Upper lobe of right lung (tissue), 1 donor: ENCODE results near the gene VSIR. TPM values are rescaled to one million over a fixed set of nuclear protein-coding genes. Genes with fewer than 3 reads are reported as not detected.
A peak's percentile ranks its signal among the peaks of the same experiment; 100 is the strongest.

ENCODE experiments used
- ATAC-seq: fragments of 200-7000 bp; cut with Tn5 transposase; one replicate; pipeline ENCODE4 v1.9.1; 2020; ENCODE audit warnings: mild to moderate bottlenecking, moderate library complexity
- DNase-seq: peaks from one replicate; pipeline ENCODE4 v3.0.0-alpha.2; 2020
- H3K27ac ChIP-seq: fragments of 200-600 bp; one replicate; pipeline ENCODE4 v1.8.0; 2022
- H3K27me3 ChIP-seq: fragments of 200-600 bp; one replicate; pipeline ENCODE4 v1.8.0; 2022; ENCODE audit warnings: mild to moderate bottlenecking
- H3K36me3 ChIP-seq: fragments of 200-600 bp; one replicate; pipeline ENCODE4 v1.8.0; 2022
- H3K4me1 ChIP-seq: fragments of 200-600 bp; one replicate; pipeline ENCODE4 v1.8.0; 2022
- H3K4me3 ChIP-seq: fragments of 200-600 bp; one replicate; pipeline ENCODE4 v1.8.0; 2022; ENCODE audit warnings: mild to moderate bottlenecking
- H3K9me3 ChIP-seq: fragments of 200-600 bp; one replicate; pipeline ENCODE4 v1.8.0; 2022
- intact Hi-C: fragments of 100-400 bp; cut with DNase I; formaldehyde crosslinking; loops from one replicate; pipeline ENCODE4 v1.11.0; 2022
- total RNA-seq: library from RNA; stranded (reverse); fragmentation: NEBNext Ultra II Directional; extraction: Animal tissue kit (Norgen Biotek cat#: 25700); gene quantifications from one replicate; pipeline ENCODE4 v1.2.1, GENCODE V29; 2021
- TF ChIP-seq, protein P1 (sequence below): fragments of 200-600 bp; IDR thresholded peaks from one replicate; pipeline ENCODE4 v1.8.0; 2022; ENCODE audit warnings: antibody characterized with exemption
- donor health status: DM: no; HTN: yes; CAD: no; lungs with severe emphysema.

Gene VSIR
- total RNA-seq, 1 donor from 2014 or later, result 128 TPM

DNA sequence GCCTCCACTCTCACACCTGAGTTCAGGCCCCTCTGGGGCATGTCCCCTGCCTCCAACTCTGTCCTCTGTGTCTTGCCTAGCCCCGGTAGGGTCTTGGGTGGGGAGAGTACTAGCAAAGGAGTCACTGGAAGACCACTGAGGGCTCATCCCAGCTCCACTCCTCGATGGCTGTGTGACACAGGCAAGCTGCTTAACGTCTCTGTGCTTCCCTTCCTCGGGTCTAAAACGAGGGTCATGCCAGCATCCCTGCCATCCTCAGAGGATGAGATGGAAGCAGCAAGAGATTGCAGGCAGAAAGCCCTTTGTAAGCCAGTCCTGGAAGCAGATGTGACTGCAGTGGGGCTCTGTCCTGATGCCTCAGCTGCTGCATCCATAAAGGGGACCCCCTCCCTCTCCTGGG is 38.5 kb downstream of the VSIR start:
- intact Hi-C loops, result no loop called here
- TF ChIP-seq, protein P1, sequence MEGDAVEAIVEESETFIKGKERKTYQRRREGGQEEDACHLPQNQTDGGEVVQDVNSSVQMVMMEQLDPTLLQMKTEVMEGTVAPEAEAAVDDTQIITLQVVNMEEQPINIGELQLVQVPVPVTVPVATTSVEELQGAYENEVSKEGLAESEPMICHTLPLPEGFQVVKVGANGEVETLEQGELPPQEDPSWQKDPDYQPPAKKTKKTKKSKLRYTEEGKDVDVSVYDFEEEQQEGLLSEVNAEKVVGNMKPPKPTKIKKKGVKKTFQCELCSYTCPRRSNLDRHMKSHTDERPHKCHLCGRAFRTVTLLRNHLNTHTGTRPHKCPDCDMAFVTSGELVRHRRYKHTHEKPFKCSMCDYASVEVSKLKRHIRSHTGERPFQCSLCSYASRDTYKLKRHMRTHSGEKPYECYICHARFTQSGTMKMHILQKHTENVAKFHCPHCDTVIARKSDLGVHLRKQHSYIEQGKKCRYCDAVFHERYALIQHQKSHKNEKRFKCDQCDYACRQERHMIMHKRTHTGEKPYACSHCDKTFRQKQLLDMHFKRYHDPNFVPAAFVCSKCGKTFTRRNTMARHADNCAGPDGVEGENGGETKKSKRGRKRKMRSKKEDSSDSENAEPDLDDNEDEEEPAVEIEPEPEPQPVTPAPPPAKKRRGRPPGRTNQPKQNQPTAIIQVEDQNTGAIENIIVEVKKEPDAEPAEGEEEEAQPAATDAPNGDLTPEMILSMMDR, result no peak
- no peaks in the 10 kb centered on the region for H3K36me3 ChIP-seq
- H3K9me3 ChIP-seq, result no peaks in the 10 kb centered on the region
- H3K4me3 ChIP-seq, result no peak overlapping the region
- peaks cover 38% of the 10 kb centered on the region for H3K4me1 ChIP-seq
- no peak for DNase-seq
- H3K27me3 ChIP-seq, result no peaks in the 10 kb centered on the region
- H3K27ac ChIP-seq, result no peak overlapping the region
- no peak for ATAC-seq

DNA sequence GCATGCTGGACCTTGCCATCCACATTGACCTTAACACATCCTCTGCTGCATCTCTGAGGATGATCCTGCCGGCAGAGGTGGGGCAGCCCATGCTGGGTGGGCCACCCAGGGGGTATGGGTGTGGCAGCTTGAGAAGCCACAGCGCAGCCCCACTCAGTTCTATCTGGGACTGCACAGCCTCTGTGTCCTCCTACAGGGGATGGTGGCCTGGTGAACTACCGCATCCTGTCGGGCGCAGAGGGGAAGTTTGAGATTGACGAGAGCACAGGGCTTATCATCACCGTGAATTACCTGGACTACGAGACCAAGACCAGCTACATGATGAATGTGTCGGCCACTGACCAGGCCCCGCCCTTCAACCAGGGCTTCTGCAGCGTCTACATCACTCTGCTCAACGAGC is 41.5 kb downstream of the VSIR start:
- TF ChIP-seq, protein P1, result no peak
- no peak for DNase-seq
- Histone ChIP-seq H3K4me3 (no peak overlapping the region), H3K36me3 (no peaks in the 10 kb centered on the region), H3K27ac (no peak overlapping the region), H3K4me1 (peaks cover 50% of the 10 kb centered on the region), H3K9me3 (no peaks in the 10 kb centered on the region), H3K27me3 (no peaks in the 10 kb centered on the region)
- no peak for ATAC-seq
- intact Hi-C loops, result no loop called here

DNA sequence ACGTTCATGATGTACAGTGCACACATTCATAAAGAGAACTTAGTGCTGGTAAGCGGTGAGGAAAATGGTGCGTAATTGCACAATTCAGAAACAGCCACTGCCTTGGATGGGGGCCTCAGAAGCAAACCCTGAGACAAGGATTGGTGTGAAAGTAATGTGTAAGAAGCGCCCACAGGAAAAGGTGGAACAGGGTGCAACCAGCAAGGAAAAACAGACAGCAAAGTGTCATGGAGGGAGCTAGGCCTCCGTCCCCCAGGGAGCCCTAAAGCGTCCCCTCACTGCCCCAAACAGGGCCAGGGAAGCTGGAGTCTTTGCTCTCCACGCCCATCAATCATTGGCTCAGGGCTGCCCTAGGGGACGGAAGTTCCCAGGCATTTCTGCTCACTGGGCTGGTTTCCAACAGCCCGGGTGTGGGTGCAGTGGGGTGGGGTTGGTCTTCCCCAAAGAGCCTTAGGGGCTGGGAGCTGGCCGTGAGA is 44.1 kb downstream of the VSIR start:
- no peaks in the 10 kb centered on the region for H3K36me3 ChIP-seq
- no peak overlapping the region for H3K4me3 ChIP-seq
- H3K27ac ChIP-seq, result peak overlapping the region; percentile 86
- TF ChIP-seq, protein P1, result no peak
- H3K9me3 ChIP-seq, result no peaks in the 10 kb centered on the region
- no peaks in the 10 kb centered on the region for H3K27me3 ChIP-seq
- DNase-seq, result peak; percentile 79
- ATAC-seq, result peak; percentile 58
- intact Hi-C loops, result no loop called here
- H3K4me1 ChIP-seq, result peaks cover 39% of the 10 kb centered on the region

DNA sequence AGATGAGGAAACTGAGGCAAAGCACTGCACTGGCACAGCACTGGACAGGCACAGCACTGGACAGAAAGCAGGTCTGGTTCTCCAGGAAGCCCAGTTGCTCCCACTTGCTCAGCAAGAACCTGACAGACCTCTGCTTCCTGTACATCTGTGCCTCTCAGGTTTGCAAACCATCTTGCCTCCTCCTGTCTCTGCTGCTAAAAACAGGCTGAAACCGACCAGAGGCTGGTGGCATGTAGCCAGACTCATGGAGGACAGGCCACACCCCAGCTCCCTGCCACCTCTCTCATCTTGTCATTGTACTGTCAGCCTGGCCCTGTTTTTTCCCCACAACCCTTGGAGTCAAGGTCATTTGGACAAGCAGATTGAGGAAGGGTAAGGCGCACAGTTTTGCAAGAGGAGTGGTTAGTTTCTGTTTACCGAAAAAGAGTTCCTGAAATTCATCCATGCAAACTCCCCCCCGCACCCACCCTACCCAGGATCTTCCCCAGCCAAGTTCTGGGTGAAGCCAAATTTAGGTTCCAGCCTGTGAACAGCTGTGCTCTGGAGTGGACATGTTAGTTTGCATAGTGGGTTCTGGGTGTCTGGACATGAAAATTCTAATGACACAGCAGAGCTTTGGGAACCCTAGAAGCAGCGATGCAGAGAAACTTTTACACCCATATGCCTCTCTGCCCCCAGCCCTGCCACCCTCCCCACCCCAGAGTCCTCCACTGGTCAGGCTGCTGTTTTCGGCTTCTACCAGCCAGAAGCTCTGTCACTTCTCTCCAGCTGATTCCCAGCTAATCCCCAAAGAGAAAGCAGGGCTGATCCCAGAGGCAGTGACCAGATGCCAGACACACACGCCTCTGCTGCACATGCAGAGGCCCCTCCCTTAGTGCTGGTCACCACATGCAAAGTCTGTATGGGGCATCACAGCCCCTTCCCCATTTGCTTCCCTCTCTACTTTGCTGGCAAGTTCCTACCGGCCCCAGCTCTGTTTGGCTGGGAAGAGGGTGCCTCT is 45.3 kb downstream of the VSIR start:
- DNase-seq, result no peak
- TF ChIP-seq, protein P1, result no peak
- Histone ChIP-seq H3K36me3 (no peaks in the 10 kb centered on the region), H3K4me3 (no peak overlapping the region), H3K27me3 (no peaks in the 10 kb centered on the region), H3K4me1 (peaks cover 39% of the 10 kb centered on the region), H3K9me3 (no peaks in the 10 kb centered on the region), H3K27ac (peak overlapping the region; percentile 86)
- intact Hi-C loops, result no loop called here
- ATAC-seq, result peak; percentile 60

DNA sequence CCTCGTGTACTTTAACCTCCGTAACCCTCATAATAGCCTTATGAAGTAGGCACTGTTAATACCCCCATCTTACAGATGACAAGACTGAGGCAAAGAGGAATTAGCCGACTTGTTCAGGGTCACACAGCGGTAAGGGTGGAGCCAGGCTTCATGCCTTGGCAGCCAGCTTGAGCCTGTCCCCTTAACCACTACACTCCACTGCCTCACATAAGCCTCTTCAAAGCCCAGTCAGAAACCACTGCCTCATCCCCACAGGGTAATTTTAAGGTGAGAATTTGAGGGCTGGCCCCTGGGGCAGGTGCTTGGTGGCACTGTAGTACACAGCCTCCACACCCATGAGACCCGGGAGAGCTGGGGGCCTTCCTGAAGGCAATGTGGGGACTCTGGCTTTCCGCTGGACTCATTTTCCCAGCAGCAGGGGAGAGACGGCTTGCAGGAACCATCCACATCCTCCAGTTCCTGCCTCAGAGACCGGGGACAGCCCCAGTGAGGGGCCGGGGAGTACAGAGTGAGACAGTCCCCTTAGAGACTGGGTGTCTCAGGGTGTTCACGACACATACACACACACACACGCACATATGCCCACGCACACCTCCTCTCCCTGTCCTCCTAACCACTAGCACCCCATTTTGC is 46.1 kb downstream of the VSIR start:
- H3K9me3 ChIP-seq, result no peaks in the 10 kb centered on the region
- intact Hi-C loops, result no loop called here
- H3K4me3 ChIP-seq, result no peak overlapping the region
- no peaks in the 10 kb centered on the region for H3K36me3 ChIP-seq
- no peaks in the 10 kb centered on the region for H3K27me3 ChIP-seq
- DNase-seq, result no peak
- peak; percentile 11 for ATAC-seq
- TF ChIP-seq, protein P1, result no peak
- H3K4me1 ChIP-seq, result peaks cover 39% of the 10 kb centered on the region
- peak overlapping the region; percentile 86 for H3K27ac ChIP-seq
